SK-N-SH (cell line): ENCODE data around the gene SLC13A4.

ENCODE experiments used
- CTCF ChIP-seq: fragments of 200-600 bp; sonication (generic); IDR thresholded peaks from 2 replicates; pipeline ENCODE4 v1.6.1; 2017; ENCODE audit warnings: antibody characterized with exemption, mild to moderate bottlenecking, moderate library complexity
- EZH2phosphoT487 ChIP-seq: fragments of 200-600 bp; sonication (generic); IDR thresholded peaks from 2 replicates; pipeline ENCODE4 v1.6.1; 2017; ENCODE audit warnings: low read depth, mixed run types, mild to moderate bottlenecking, antibody characterized with exemption, moderate library complexity, borderline replicate concordance
- JUND ChIP-seq: IDR thresholded peaks from 2 replicates; pipeline ENCODE4 v1.4.0; 2012
- MEF2A ChIP-seq: IDR thresholded peaks from 2 replicates; pipeline ENCODE4 v1.4.0; 2012; ENCODE audit warnings: low read depth, borderline replicate concordance
- YY1 ChIP-seq: IDR thresholded peaks from 2 replicates; pipeline ENCODE4 v1.4.0; 2012; ENCODE audit warnings: low read depth, mild to moderate bottlenecking
- ZBTB33 ChIP-seq: IDR thresholded peaks from 2 replicates; pipeline ENCODE4 v1.4.0; 2012; ENCODE audit warnings: low read depth, borderline replicate concordance

- TF ChIP-seq YY1: no peak
- TF ChIP-seq CTCF: no peak
- TF ChIP-seq ZBTB33: no peak
- no peak for TF ChIP-seq MEF2A
- TF ChIP-seq JUND: no peak
- no peak for TF ChIP-seq EZH2phosphoT487
Measured at GRCh38 chr7:135773464-135773863, 45.5 kb upstream of the SLC13A4 start.
